Loucy (cell line): Measurements from ENCODE around the gene CYP4Z1.
"Not testable (repeated sequence)": the region's sequence is repeated elsewhere in the genome, so short reads cannot be mapped to it uniquely, and the experiment has no call there.

ENCODE experiments used
- H2AFZ ChIP-seq: fragments of 200-600 bp; sonication (generic); 2 replicates; pipeline ENCODE4 v1.6.0; 2016; ENCODE audit warnings: antibody characterized with exemption, mild to moderate bottlenecking, low read length, moderate library complexity
- H3F3A ChIP-seq: fragments of 200-600 bp; 2 replicates; pipeline ENCODE4 v1.6.0; 2016; ENCODE audit warnings: antibody characterized with exemption, low read depth, mild to moderate bottlenecking
- H3K27me3 ChIP-seq: fragments of 200-600 bp; sonication (generic); 2 replicates; pipeline ENCODE4 v1.6.1; 2014; ENCODE audit warnings: low read length, mild to moderate bottlenecking; ENCODE audit not compliant: insufficient read depth, poor library complexity, severe bottlenecking
- H3K36me3 ChIP-seq: fragments of 200-600 bp; sonication (generic); 2 replicates; pipeline ENCODE4 v1.6.1; 2016; ENCODE audit warnings: low read length; ENCODE audit not compliant: insufficient read depth
- H3K4me1 ChIP-seq: fragments of 200-600 bp; sonication (generic); 2 replicates; pipeline ENCODE4 v1.5.1; 2014; ENCODE audit warnings: low read length, mild to moderate bottlenecking; ENCODE audit not compliant: insufficient read depth, poor library complexity, severe bottlenecking
- H3K4me2 ChIP-seq: fragments of 200-600 bp; sonication (generic); 2 replicates; pipeline ENCODE4 v1.6.0; 2014; ENCODE audit warnings: antibody characterized with exemption, low read length, low read depth, mild to moderate bottlenecking; ENCODE audit not compliant: poor library complexity, severe bottlenecking
- H3K4me3 ChIP-seq: fragments of 200-600 bp; sonication (generic); 2 replicates; pipeline ENCODE4 v1.5.1; 2014; ENCODE audit warnings: low read length, mild to moderate bottlenecking, mixed read lengths; ENCODE audit not compliant: poor library complexity, severe bottlenecking
- H3K79me2 ChIP-seq: fragments of 200-600 bp; sonication (generic); 2 replicates; pipeline ENCODE4 v1.6.1; 2014; ENCODE audit warnings: low read length; ENCODE audit not compliant: insufficient read depth
- H3K9ac ChIP-seq: fragments of 200-600 bp; sonication (generic); 2 replicates; pipeline ENCODE4 v1.6.0; 2014; ENCODE audit warnings: mild to moderate bottlenecking, low read depth, low read length, moderate library complexity; ENCODE audit not compliant: poor library complexity, severe bottlenecking
- H3K9me2 ChIP-seq: fragments of 200-600 bp; sonication (generic); replicated peaks from 2 replicates; pipeline ENCODE4 v1.6.1; 2016; ENCODE audit warnings: low read depth, low read length, mixed read lengths
- H3K9me3 ChIP-seq: fragments of 200-600 bp; sonication (generic); 2 replicates; pipeline ENCODE4 v1.6.1; 2014; ENCODE audit warnings: mild to moderate bottlenecking, antibody characterized with exemption, low read length, low read depth; ENCODE audit not compliant: insufficient read depth
- H4K20me1 ChIP-seq: fragments of 200-600 bp; sonication (generic); 2 replicates; pipeline ENCODE4 v1.6.0; 2014; ENCODE audit warnings: antibody characterized with exemption, low read length, mild to moderate bottlenecking; ENCODE audit not compliant: insufficient read depth, poor library complexity, severe bottlenecking
- EZH2phosphoT487 ChIP-seq: fragments of 200-600 bp; IDR thresholded peaks from 2 replicates; pipeline ENCODE4 v1.6.1; 2018; ENCODE audit warnings: antibody characterized with exemption, mild to moderate bottlenecking, moderate library complexity, borderline replicate concordance
- TF ChIP-seq, protein P1 (sequence below): fragments of 200-600 bp; sonication (generic); conservative IDR thresholded peaks from 2 replicates; pipeline ENCODE4 v1.5.1; 2014; ENCODE audit warnings: mild to moderate bottlenecking, antibody characterized with exemption, low read length

Gene CYP4Z1

DNA sequence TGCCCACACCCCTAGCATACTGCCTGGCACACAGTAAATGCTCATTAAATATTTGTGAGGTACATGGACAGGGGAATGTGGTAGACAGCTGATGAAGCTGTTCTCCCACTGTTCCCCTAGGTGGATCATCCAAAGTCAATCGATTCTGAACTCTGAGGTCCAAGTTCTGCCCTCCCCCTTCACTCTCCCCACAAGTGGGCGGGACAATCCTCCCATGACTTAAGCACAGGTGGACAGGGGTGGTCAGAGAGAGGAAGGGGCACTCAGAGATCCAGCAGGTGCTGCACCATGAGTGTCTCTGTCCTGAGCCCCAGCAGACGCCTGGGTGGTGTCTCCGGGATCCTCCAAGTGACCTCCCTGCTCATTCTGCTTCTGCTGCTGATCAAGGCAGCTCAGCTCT, 70.2 kb downstream of the CYP4Z1 start, which contains the start of gene CYP4A22:
CYP4A22 (plus strand) TSS at position 244 of the 400 bp plus-strand sequence; CDS start at position 289, 45 bp downstream.
- H3K27me3 ChIP-seq = no peaks in the 10 kb centered on the region
- H3K4me2 ChIP-seq = no peak within 1 kb of the TSS
- no peak within 1 kb of the TSS for H3K9ac ChIP-seq
- H3F3A ChIP-seq = no peaks in the 10 kb centered on the region
- H3K9me3 ChIP-seq = no peaks in the 10 kb centered on the region
- H3K79me2 ChIP-seq = no peaks in the 10 kb centered on the region
- H3K9me2 ChIP-seq = no peaks in the 10 kb centered on the region
- TF ChIP-seq, protein P1, sequence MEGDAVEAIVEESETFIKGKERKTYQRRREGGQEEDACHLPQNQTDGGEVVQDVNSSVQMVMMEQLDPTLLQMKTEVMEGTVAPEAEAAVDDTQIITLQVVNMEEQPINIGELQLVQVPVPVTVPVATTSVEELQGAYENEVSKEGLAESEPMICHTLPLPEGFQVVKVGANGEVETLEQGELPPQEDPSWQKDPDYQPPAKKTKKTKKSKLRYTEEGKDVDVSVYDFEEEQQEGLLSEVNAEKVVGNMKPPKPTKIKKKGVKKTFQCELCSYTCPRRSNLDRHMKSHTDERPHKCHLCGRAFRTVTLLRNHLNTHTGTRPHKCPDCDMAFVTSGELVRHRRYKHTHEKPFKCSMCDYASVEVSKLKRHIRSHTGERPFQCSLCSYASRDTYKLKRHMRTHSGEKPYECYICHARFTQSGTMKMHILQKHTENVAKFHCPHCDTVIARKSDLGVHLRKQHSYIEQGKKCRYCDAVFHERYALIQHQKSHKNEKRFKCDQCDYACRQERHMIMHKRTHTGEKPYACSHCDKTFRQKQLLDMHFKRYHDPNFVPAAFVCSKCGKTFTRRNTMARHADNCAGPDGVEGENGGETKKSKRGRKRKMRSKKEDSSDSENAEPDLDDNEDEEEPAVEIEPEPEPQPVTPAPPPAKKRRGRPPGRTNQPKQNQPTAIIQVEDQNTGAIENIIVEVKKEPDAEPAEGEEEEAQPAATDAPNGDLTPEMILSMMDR = no peak
- TF ChIP-seq EZH2phosphoT487 = no peak
- H2AFZ ChIP-seq = no peak within 1 kb of the TSS
- no peaks in the 10 kb centered on the region for H3K4me1 ChIP-seq
- no peak within 1 kb of the TSS for H3K4me3 ChIP-seq
- no peaks in the 10 kb centered on the region for H4K20me1 ChIP-seq
- no peaks in the 10 kb centered on the region for H3K36me3 ChIP-seq

DNA sequence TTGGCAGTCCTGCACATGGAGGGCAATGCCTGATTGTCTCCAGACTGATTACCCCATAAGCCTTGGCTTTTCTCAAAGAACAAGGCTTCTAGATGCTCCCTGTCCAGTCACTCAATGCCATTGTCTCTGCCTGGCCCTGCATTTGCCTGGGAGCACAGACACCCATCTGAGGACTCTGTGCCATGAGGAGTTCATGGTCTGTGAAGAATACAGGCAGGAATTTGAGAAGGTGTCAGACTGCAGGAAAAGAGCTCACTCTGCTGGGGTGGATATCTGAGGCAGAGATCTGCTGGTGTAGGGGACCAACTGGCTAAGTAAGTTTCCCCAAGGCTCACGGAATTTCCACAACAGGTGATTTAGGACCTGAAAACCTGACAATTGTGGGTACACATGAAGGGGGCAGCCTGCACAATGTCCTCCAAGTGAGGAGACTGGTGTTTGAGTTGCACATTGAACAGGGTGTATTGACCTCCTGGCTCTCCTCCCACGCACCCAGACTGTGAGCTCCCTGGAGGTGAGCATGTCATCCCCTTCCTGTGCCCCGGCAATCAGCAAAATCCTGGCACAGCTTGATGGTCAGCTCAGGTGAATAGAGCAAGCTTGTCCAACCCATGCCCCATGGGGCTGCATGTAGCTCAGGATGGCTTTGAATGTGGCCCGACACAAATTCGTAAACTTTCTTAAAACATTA, 71.0 kb downstream of the CYP4Z1 start:
- H3K9ac ChIP-seq = no peak overlapping the region
- TF ChIP-seq, protein P1 = no peak
- no peak for TF ChIP-seq EZH2phosphoT487
- no peaks in the 10 kb centered on the region for H3K9me2 ChIP-seq
- H3K4me1 ChIP-seq = no peaks in the 10 kb centered on the region
- no peaks in the 10 kb centered on the region for H3K36me3 ChIP-seq
- H3K27me3 ChIP-seq = no peaks in the 10 kb centered on the region
- no peak overlapping the region for H2AFZ ChIP-seq
- H3K79me2 ChIP-seq = no peaks in the 10 kb centered on the region
- no peak overlapping the region for H3K4me2 ChIP-seq
- no peak overlapping the region for H3K4me3 ChIP-seq
- no peaks in the 10 kb centered on the region for H3K9me3 ChIP-seq
- no peaks in the 10 kb centered on the region for H3F3A ChIP-seq
- H4K20me1 ChIP-seq = no peaks in the 10 kb centered on the region

DNA sequence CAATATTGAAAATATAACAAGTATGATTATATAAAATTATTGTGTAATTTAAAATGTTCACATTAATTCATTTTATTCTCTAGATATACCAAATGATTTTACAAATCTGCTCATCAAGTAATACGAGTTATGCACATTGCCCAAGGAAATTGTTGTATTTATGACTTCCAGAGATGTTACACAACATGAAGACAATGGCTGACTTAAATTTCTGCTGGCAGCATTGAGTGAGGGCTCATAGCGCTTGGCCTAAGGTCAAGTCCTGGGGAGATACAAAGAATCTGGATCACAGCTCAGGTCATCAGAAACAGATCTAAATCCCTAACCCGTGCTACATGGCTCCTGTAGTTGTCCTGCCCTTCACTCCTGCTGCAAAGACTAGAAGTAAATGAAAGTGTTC, 73.3 kb downstream of the CYP4Z1 start:
- not testable (repeated sequence) for H4K20me1 ChIP-seq, H3K4me1 ChIP-seq, H3F3A ChIP-seq, H3K79me2 ChIP-seq, H3K27me3 ChIP-seq, H3K9me2 ChIP-seq, H3K9ac ChIP-seq, H3K36me3 ChIP-seq, H2AFZ ChIP-seq, H3K9me3 ChIP-seq, H3K4me2 ChIP-seq, H3K4me3 ChIP-seq

DNA sequence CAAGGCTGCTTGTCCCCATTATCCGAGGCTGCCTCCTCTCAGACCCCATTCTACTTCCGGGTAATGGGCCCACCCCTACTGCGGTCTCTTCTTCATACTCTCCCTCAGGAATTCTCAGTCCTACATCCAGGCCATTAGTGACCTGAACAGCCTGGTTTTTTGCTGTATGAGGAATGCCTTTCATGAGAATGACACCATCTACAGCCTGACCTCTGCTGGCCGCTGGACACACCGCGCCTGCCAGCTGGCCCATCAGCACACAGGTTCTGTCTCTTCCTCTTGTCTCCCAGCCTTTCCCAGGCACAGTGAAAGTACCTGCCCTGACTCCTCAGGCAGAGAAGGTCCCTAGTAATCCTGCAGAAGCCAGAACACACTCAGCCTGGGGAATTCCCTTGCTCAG, 76.6 kb downstream of the CYP4Z1 start:
- not testable (repeated sequence) for H3K27me3 ChIP-seq, H3K4me3 ChIP-seq, H3K9ac ChIP-seq, H3K4me2 ChIP-seq, H3K79me2 ChIP-seq, H3K36me3 ChIP-seq, H2AFZ ChIP-seq, H3K9me2 ChIP-seq, H3K9me3 ChIP-seq, H4K20me1 ChIP-seq, H3K4me1 ChIP-seq, H3F3A ChIP-seq
- TF ChIP-seq, protein P1 = peak; percentile 48

DNA sequence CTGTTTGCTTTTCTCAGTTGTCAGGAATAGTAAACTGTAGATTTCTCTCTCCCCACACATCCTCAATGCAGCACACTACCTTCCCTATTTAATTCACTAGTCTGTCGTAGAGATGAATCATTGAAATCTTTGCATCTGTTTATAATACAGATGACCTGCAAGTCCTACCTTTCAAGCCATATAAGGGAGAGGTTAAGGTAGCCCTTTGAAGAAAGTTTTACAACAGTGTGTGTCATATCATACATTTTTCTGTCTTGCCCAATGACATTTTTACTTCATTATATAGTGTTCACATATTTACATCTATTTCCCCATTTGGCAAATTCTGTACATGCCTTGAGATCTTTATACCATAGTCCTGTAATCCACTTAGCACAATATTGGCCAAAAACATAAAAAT, 79.5 kb downstream of the CYP4Z1 start:
- not testable (repeated sequence) for H3K4me1 ChIP-seq, H3K4me3 ChIP-seq, H4K20me1 ChIP-seq, H3K9me2 ChIP-seq, H3K27me3 ChIP-seq, H3K9ac ChIP-seq, H3K36me3 ChIP-seq, H3K9me3 ChIP-seq, H3K79me2 ChIP-seq, H3F3A ChIP-seq, H2AFZ ChIP-seq, H3K4me2 ChIP-seq
